ENCODE measurements around the gene AGAP1. TPM values are rescaled to one million over a fixed set of nuclear protein-coding genes. Genes with fewer than 3 reads are reported as not detected.

The AGAP1 gene
- total and polyA plus RNA-seq, 2 donors (not counting 3 experiments of a cell fraction or from before 2014, with no cell fraction given): 10.2 to 20.9 TPM

GRCh38 chr2:235926229-235926628, 432.4 kb downstream of the AGAP1 start:
- dilution Hi-C loops (cut with MboI; ENCODE audit: extremely low pct_ligation_motif_present, low sequenced_read_pairs): no loop called here
- Histone ChIP-seq H3K27ac (ENCODE audit: insufficient read depth, low read depth, low read length) (no peak overlapping the region), H3K4me2 (ENCODE audit: insufficient read depth, low read length) (no peak overlapping the region), H3K9ac (replicated peaks; ENCODE audit: extremely low read depth, insufficient read depth, low read length) (no peak overlapping the region), H3K36me3 (ENCODE audit: control insufficient read depth in 2 of 2, extremely low read depth in 1 of 2, insufficient read depth in 2 of 2, low read length in 2 of 2) (no peaks in the 10 kb centered on the region), H3K79me2 (ENCODE audit: control insufficient read depth, insufficient read depth, low read length) (no peaks in the 10 kb centered on the region), H4K20me1 (replicated peaks; ENCODE audit: control insufficient read depth, extremely low read depth, insufficient read depth, low read length) (no peaks in the 10 kb centered on the region), H3K27me3 (ENCODE audit: control insufficient read depth in 2 of 2, insufficient read depth in 2 of 2, low read length in 2 of 2) (no peaks in the 10 kb centered on the region), H2AFZ (ENCODE audit: low read depth, low read length) (no peak overlapping the region), H3K9me3 (replicated peaks; ENCODE audit: control insufficient read depth, insufficient read depth, low read length) (no peaks in the 10 kb centered on the region), H3K4me3 (replicated peaks in 1 of 3; ENCODE audit: insufficient read depth in 1 of 3, low read depth in 1 of 3, low read length in 3 of 3) (no peak overlapping the region), H3K4me1 (ENCODE audit: control insufficient read depth, extremely low read depth, insufficient read depth, low read length) (no peaks in the 10 kb centered on the region), H3K9me1 (replicated peaks; ENCODE audit: control insufficient read depth, extremely low read depth, insufficient read depth, low read length) (no peaks in the 10 kb centered on the region)
- no peak for TF ChIP-seq GATA2 (IDR thresholded peaks at IDR 0.05; ENCODE audit: insufficient read depth, insufficient read length, low read depth, low read length)
- TF ChIP-seq, protein P1, sequence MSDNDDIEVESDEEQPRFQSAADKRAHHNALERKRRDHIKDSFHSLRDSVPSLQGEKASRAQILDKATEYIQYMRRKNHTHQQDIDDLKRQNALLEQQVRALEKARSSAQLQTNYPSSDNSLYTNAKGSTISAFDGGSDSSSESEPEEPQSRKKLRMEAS (IDR thresholded peaks at IDR 0.05; ENCODE audit: insufficient read depth, insufficient read length): no peak
- intact Hi-C loops (cut with micrococcal nuclease): no loop called here
- no peak for DNase-seq (ENCODE audit: low read depth, low spot score)
- FAIRE-seq: no peak
- no TSS peak for BruUV-seq (replicated peaks)
- ChIA-PET CTCF (interaction anchor here (2.0 kb wide), 1 partner anchor 11 kb away, joined by 5 read pairs; no protein-coding TSS in a partner anchor), POLR2A (no interaction called here)

DNA sequence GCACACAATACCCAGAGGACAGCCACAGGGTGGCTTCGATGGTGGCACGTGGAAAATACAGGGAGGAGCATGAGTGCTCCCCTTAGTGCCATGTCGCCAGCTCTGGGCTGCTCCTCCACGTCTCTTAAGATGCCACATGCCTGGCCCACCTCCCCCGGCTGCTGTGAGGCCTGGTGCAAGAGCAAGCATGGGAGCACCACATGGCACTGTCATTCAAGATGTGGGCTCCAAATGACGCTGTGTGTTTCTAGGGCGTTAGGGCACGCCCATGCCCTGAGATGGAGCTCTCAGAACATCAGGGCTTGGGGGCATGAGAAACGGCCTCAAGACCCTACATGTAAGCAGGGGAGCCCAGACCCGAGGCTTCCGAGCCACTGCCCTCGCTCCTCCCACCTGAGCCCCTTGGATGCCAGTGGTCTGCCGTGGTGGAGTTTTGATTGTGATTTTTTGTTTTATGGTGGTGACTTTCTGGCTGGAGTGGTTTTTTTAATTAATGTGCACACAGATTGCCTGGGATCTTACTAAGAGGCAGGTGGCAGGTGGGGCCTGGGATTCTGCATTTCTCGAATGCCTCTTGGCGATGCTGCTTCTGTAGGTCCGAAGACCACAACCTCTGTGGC, 435.0 kb downstream of the AGAP1 start:
- no peak overlapping the region for H3K9ac ChIP-seq (replicated peaks; ENCODE audit: extremely low read depth, insufficient read depth, low read length)
- intact Hi-C loops (cut with micrococcal nuclease) (no loop called here), dilution Hi-C loops (cut with MboI; ENCODE audit: extremely low pct_ligation_motif_present, low sequenced_read_pairs) (no loop called here)
- DNase-seq (ENCODE audit: low read depth, low spot score) (no peak), FAIRE-seq (no peak)
- no peaks in the 10 kb centered on the region for H3K36me3 ChIP-seq (ENCODE audit: control insufficient read depth in 2 of 2, extremely low read depth in 1 of 2, insufficient read depth in 2 of 2, low read length in 2 of 2)
- H3K27ac ChIP-seq (ENCODE audit: insufficient read depth, low read depth, low read length): no peak overlapping the region
- H3K9me1 ChIP-seq (replicated peaks; ENCODE audit: control insufficient read depth, extremely low read depth, insufficient read depth, low read length): no peaks in the 10 kb centered on the region
- POLR2A ChIA-PET: no interaction called here
- TF ChIP-seq POLR2A (IDR thresholded peaks at IDR 0.05; ENCODE audit: low read depth, low read length) (no peak), MYC (IDR thresholded peaks at IDR 0.05; ENCODE audit: low read depth, low read length) (no peak), FOS (IDR thresholded peaks at IDR 0.05; ENCODE audit: borderline replicate concordance, insufficient read depth, low read length) (no peak), JUN (IDR thresholded peaks at IDR 0.05; ENCODE audit: borderline replicate concordance, insufficient read depth, insufficient read length, low read depth) (no peak), EZH2 (IDR thresholded peaks at IDR 0.05; ENCODE audit: borderline replicate concordance, low read depth, low read length, severe bottlenecking) (no peak), POLR2AphosphoS5 (IDR thresholded peaks at IDR 0.05; ENCODE audit: insufficient read depth, low read depth, low read length) (no peak), GATA2 (IDR thresholded peaks at IDR 0.05; ENCODE audit: insufficient read depth, insufficient read length, low read depth, low read length) (no peak)
- TF ChIP-seq, protein P1 (IDR thresholded peaks at IDR 0.05; ENCODE audit: insufficient read depth, insufficient read length): no peak
- TF ChIP-seq, protein P2, sequence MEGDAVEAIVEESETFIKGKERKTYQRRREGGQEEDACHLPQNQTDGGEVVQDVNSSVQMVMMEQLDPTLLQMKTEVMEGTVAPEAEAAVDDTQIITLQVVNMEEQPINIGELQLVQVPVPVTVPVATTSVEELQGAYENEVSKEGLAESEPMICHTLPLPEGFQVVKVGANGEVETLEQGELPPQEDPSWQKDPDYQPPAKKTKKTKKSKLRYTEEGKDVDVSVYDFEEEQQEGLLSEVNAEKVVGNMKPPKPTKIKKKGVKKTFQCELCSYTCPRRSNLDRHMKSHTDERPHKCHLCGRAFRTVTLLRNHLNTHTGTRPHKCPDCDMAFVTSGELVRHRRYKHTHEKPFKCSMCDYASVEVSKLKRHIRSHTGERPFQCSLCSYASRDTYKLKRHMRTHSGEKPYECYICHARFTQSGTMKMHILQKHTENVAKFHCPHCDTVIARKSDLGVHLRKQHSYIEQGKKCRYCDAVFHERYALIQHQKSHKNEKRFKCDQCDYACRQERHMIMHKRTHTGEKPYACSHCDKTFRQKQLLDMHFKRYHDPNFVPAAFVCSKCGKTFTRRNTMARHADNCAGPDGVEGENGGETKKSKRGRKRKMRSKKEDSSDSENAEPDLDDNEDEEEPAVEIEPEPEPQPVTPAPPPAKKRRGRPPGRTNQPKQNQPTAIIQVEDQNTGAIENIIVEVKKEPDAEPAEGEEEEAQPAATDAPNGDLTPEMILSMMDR (IDR thresholded peaks at IDR 0.05; ENCODE audit: extremely low read depth in 1 of 2, insufficient read depth in 1 of 2, low read depth in 1 of 2, low read length in 2 of 2): no peak
- H3K9me3 ChIP-seq (replicated peaks; ENCODE audit: control insufficient read depth, insufficient read depth, low read length): no peaks in the 10 kb centered on the region
- H3K4me1 ChIP-seq (ENCODE audit: control insufficient read depth, extremely low read depth, insufficient read depth, low read length): no peaks in the 10 kb centered on the region
- H3K27me3 ChIP-seq (ENCODE audit: control insufficient read depth in 2 of 2, insufficient read depth in 2 of 2, low read length in 2 of 2): no peaks in the 10 kb centered on the region
- H3K79me2 ChIP-seq (ENCODE audit: control insufficient read depth, insufficient read depth, low read length): no peaks in the 10 kb centered on the region
- no TSS peak for BruUV-seq (replicated peaks)
- no peak overlapping the region for H3K4me2 ChIP-seq (ENCODE audit: insufficient read depth, low read length)
- H4K20me1 ChIP-seq (replicated peaks; ENCODE audit: control insufficient read depth, extremely low read depth, insufficient read depth, low read length): no peaks in the 10 kb centered on the region
- no peak overlapping the region for H2AFZ ChIP-seq (ENCODE audit: low read depth, low read length)
- CTCF ChIA-PET: no interaction called here
- H3K4me3 ChIP-seq (replicated peaks in 1 of 3; ENCODE audit: insufficient read depth in 1 of 3, low read depth in 1 of 3, low read length in 3 of 3): no peak overlapping the region

All from endothelial cell of umbilical vein (primary cell).